ENCODE results near the gene SLC13A4. TPM values are rescaled to one million over a fixed set of nuclear protein-coding genes. Genes with fewer than 3 reads are reported as not detected.
A peak's percentile ranks its signal among the peaks of the same experiment; 100 is the strongest.
"Not testable (repeated sequence)": the region's sequence is repeated elsewhere in the genome, so short reads cannot be mapped to it uniquely, and the experiment has no call there.

Gene SLC13A4
- total RNA-seq, 1 donor from 2014 or later = 0.03 TPM

GRCh38 chr7:135665042-135665441, 62.9 kb downstream of the SLC13A4 start:
- no peak for DNase-seq (ENCODE audit: low read depth)

- DNase-seq (ENCODE audit: low read depth) = no peak
Observed at GRCh38 chr7:135664046-135664589, 63.9 kb downstream of the SLC13A4 start.

- DNase-seq (ENCODE audit: low read depth) = peak; percentile 97
Observed at GRCh38 chr7:135662373-135663114, 65.4 kb downstream of the SLC13A4 start, which contains the start of gene STMP1. Gene STMP1 (plus strand): TSS chr7:135662514.

- DNase-seq (ENCODE audit: low read depth) = no peak
Observed at GRCh38 chr7:135662123-135662372, 65.9 kb downstream of the SLC13A4 start.

GRCh38 chr7:135661311-135662122, 66.5 kb downstream of the SLC13A4 start:
- DNase-seq (ENCODE audit: low read depth) = no peak

- DNase-seq (ENCODE audit: low read depth) = no peak
Observed at GRCh38 chr7:135659159-135659846, 68.7 kb downstream of the SLC13A4 start.

- DNase-seq (ENCODE audit: low read depth) = no peak
Observed at GRCh38 chr7:135658564-135658963, 69.4 kb downstream of the SLC13A4 start.

- peak; percentile 25 for DNase-seq (ENCODE audit: low read depth)
Observed at GRCh38 chr7:135653340-135654080, 74.5 kb downstream of the SLC13A4 start.

GRCh38 chr7:135650831-135651573, 77.0 kb downstream of the SLC13A4 start:
- DNase-seq (ENCODE audit: low read depth) = no peak

GRCh38 chr7:135648235-135648634, 79.8 kb downstream of the SLC13A4 start:
- DNase-seq (ENCODE audit: low read depth) = no peak

- DNase-seq (ENCODE audit: low read depth) = no peak
Observed at GRCh38 chr7:135647755-135648154, 80.2 kb downstream of the SLC13A4 start.

- DNase-seq (ENCODE audit: low read depth) = peak; percentile 69
Observed at GRCh38 chr7:135645296-135645904, 82.6 kb downstream of the SLC13A4 start.

GRCh38 chr7:135644729-135645128, 83.3 kb downstream of the SLC13A4 start:
- no peak for DNase-seq (ENCODE audit: low read depth)

- DNase-seq (ENCODE audit: low read depth) = no peak
Observed at GRCh38 chr7:135644154-135644553, 83.8 kb downstream of the SLC13A4 start.

GRCh38 chr7:135639690-135640089, 88.3 kb downstream of the SLC13A4 start:
- not testable (repeated sequence) for DNase-seq (ENCODE audit: low read depth)

GRCh38 chr7:135634191-135634878, 93.7 kb downstream of the SLC13A4 start:
- DNase-seq (ENCODE audit: low read depth) = no peak
